ENCODE data around the gene PTPRA. TPM values are rescaled to one million over a fixed set of nuclear protein-coding genes. Genes with fewer than 3 reads are reported as not detected.

PTPRA gene
- total RNA-seq, 2 donors from 2014 or later, result 36.7 to 42.7 TPM

DNA sequence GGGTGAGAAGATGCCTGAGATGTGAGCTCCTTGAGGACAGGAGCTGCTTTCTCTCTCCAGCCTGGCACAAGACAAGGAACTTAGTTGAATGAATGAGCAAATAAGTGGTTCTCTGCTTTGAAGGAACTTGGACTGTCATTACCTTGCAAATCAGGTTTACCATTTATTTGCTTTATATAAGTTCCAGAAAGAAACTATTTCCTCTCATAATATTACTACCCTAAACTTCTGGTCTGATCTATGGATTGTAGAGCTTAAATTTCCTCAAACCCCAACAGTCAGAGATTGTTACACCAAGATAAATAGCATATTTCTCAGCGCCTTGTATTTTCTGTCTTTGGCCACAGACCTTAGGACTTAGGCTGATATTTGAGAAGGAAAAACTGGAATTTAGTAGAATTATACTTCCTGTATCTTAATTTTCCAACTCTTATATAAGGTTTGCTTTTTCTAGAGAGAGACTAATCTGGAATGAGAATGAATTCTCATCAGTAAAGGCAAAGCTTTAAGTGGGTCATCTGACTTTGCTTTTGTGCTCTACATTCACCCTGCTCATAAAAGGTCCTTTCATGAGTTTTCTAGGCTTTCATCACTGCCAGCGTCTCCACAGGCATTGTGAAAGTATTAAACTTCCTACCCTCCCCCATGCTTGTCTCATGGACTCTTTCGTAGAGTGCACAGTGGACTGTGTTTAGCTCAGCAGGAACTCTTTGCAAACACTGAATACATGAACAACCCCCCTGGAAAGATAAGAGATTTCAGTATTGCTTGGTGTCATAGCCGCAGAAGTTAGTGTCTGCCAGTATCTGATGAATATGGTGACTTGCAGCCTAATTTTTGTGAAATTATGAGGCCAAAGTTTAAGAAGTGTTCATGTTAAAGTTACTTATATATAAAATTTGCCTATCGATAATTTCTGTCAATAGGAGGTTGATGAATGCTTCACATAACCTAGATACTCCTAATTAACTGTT, 74.0 kb downstream of the PTPRA start:
- Histone ChIP-seq H3K36me3 (no peaks in the 10 kb centered on the region), H3K27ac (no peak overlapping the region), H3K27me3 (replicated peaks; ENCODE audit: insufficient read depth) (no peaks in the 10 kb centered on the region), H3K9me3 (no peaks in the 10 kb centered on the region), H3K4me3 (no peak overlapping the region), H3K4me1 (ENCODE audit: control insufficient read depth in 1 of 2, low read depth in 2 of 2) (no peaks in the 10 kb centered on the region)
- DNase-seq (ENCODE audit: low spot score) (no peak), ATAC-seq (ENCODE audit: insufficient number of reproducible peaks, low FRiP score, low read depth) (no peak)
- TF ChIP-seq, protein P1, sequence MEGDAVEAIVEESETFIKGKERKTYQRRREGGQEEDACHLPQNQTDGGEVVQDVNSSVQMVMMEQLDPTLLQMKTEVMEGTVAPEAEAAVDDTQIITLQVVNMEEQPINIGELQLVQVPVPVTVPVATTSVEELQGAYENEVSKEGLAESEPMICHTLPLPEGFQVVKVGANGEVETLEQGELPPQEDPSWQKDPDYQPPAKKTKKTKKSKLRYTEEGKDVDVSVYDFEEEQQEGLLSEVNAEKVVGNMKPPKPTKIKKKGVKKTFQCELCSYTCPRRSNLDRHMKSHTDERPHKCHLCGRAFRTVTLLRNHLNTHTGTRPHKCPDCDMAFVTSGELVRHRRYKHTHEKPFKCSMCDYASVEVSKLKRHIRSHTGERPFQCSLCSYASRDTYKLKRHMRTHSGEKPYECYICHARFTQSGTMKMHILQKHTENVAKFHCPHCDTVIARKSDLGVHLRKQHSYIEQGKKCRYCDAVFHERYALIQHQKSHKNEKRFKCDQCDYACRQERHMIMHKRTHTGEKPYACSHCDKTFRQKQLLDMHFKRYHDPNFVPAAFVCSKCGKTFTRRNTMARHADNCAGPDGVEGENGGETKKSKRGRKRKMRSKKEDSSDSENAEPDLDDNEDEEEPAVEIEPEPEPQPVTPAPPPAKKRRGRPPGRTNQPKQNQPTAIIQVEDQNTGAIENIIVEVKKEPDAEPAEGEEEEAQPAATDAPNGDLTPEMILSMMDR (IDR thresholded peaks at IDR 0.05), result no peak

DNA sequence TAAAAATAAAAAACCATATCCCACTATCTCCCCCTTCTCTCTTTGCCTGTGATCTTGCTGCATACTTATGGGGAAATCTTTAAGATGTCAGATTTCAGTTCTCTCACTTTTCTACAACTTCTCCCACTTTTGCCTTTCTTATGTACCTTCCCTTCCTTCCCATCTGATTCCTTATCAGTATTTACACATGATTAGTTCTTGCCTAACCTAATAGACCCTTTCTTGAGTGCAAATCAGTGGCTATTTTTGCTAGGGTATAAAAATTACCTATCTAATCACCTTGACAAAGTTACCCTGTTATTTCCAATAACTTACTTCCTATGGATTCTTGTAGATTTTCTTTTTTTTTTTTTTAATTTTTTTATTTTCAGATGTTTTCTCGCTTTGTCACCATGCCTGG, 75.7 kb downstream of the PTPRA start:
- no peak overlapping the region for H3K4me3 ChIP-seq

DNA sequence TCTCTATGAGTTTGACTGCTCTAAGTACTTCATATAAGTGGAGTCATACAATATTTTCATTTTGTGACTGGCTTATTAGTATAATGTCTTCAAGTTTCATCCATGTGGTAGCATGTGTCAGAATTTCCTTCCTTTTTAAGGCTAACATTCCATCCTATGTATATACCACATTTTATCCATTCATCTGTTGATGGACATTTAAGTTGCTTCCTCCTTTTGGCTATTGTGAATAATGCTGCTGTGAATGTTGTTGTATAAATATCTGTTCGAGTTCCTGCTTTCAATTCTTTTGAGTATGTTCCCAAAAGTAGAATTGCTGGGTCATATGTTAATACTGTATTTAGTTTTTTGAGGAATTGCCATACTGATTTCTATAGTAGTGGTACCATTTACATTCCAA, 79.5 kb downstream of the PTPRA start:
- H3K27ac ChIP-seq, result no peak overlapping the region
- DNase-seq (ENCODE audit: low spot score) (no peak), ATAC-seq (ENCODE audit: insufficient number of reproducible peaks, low FRiP score, low read depth) (no peak)
- H3K4me3 ChIP-seq, result no peak overlapping the region
- peaks cover 0 to 4% of the 10 kb centered on the region in 2 donors for H3K4me1 ChIP-seq (ENCODE audit: control insufficient read depth in 1 of 2, low read depth in 2 of 2)
- H3K27me3 ChIP-seq (replicated peaks; ENCODE audit: insufficient read depth), result no peaks in the 10 kb centered on the region
- H3K36me3 ChIP-seq, result no peaks in the 10 kb centered on the region
- H3K9me3 ChIP-seq, result no peaks in the 10 kb centered on the region
- TF ChIP-seq, protein P1 (IDR thresholded peaks at IDR 0.05), result no peak

More for the DNA sequence above, 75.7 kb downstream of the PTPRA start:
- H3K4me1 ChIP-seq (ENCODE audit: control insufficient read depth in 1 of 2, low read depth in 2 of 2), result peaks cover 0 to 4% of the 10 kb centered on the region in 2 donors
- no peak overlapping the region for H3K27ac ChIP-seq
- DNase-seq (ENCODE audit: low spot score), result no peak
- H3K9me3 ChIP-seq, result no peaks in the 10 kb centered on the region
- TF ChIP-seq, protein P1 (IDR thresholded peaks at IDR 0.05), result no peak
- no peaks in the 10 kb centered on the region for H3K36me3 ChIP-seq
- ATAC-seq (ENCODE audit: insufficient number of reproducible peaks, low FRiP score, low read depth), result no peak
- H3K27me3 ChIP-seq (replicated peaks; ENCODE audit: insufficient read depth), result no peaks in the 10 kb centered on the region

DNA sequence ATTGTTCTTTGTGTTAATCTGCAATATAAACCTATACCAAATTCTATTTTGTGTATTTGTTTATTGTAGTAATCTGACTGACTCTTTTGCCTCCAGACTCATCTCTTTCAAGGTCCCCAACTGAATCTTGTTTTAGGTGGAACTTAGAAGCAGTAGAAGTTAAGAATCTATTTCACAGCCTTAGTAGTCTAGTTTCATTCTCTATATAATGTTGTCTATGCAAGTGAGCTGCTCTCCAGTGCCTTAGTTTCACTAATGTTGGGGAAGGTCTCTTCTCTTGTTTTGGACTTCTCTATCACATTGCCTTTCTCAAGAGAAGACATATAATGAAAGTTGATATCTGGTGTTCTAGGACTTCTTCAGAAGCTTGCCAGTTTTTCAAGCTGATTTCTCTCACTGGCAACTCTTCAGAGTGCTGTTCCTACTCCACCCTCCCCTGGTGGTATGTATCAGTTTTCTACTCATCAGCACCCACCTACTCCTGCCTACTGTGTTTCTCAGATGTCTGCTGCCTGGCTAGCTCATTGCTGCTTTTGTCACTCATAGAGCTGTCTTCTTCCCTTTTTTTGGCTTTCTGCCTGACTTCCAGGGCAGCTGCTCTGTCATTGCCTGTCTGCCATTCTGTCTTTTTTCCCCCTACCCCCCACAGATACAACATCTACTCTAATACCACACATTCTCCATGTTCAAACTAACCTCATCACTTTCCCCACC, 82.1 kb downstream of the PTPRA start:
- H3K36me3 ChIP-seq, result no peaks in the 10 kb centered on the region
- DNase-seq (ENCODE audit: low spot score) (no peak), ATAC-seq (ENCODE audit: insufficient number of reproducible peaks, low FRiP score, low read depth) (no peak)
- H3K27me3 ChIP-seq (replicated peaks; ENCODE audit: insufficient read depth), result no peaks in the 10 kb centered on the region
- no peak overlapping the region for H3K4me3 ChIP-seq
- H3K9me3 ChIP-seq, result no peaks in the 10 kb centered on the region
- H3K4me1 ChIP-seq (ENCODE audit: control insufficient read depth in 1 of 2, low read depth in 2 of 2), result peaks cover 0 to 4% of the 10 kb centered on the region in 2 donors
- TF ChIP-seq, protein P1 (IDR thresholded peaks at IDR 0.05), result no peak
- H3K27ac ChIP-seq, result no peak overlapping the region

DNA sequence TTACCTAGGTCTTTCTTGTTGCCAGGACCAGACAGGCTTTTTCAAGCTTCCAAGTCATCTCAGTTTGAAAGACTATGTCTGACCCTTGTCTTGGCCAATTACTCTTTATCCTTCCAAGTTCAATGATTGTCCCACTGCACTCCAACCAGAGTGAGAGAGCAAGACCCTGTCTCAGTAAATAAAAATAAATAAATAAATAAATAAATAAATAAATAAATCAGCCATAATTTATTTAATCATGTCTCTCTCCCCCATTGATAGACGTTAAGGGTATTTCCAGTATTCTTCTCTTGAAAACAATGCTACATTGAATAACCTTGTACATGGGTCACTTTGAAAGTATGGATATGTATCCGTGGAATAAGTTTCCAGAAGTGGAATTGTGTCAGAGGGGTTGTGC, 83.2 kb downstream of the PTPRA start:
- Histone ChIP-seq H3K4me3 (no peak overlapping the region), H3K4me1 (ENCODE audit: control insufficient read depth in 1 of 2, low read depth in 2 of 2) (peaks cover 0 to 4% of the 10 kb centered on the region in 2 donors), H3K27ac (no peak overlapping the region), H3K9me3 (no peaks in the 10 kb centered on the region), H3K36me3 (no peaks in the 10 kb centered on the region), H3K27me3 (replicated peaks; ENCODE audit: insufficient read depth) (no peaks in the 10 kb centered on the region)
- TF ChIP-seq, protein P1 (IDR thresholded peaks at IDR 0.05), result no peak
- ATAC-seq (ENCODE audit: insufficient number of reproducible peaks, low FRiP score, low read depth), result no peak
- no peak for DNase-seq (ENCODE audit: low spot score)

Data from thoracic aorta (tissue), 2 donors.